Measurements from ENCODE around the gene PCCB.
"Not testable (repeated sequence)": the region's sequence is repeated elsewhere in the genome, so short reads cannot be mapped to it uniquely, and the experiment has no call there.

Gene PCCB

DNA sequence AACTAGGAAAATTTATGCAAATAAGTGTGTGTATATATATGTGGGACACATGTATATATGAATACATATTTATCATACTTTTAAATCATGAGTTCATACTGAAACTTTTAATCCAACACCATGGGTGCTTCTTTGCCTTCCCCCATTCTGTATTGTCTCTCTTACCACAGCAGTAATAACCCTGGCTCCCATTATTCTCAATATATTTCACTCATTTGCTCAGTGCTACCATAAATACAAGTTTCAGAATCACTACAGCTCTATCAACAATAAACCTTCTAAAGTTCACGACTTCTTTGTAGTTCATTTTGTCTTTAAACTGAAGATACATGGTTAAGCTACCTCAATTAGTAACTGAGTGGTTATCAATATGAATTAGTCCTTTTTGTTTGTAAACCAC is 82.2 kb downstream of the PCCB start:
- TF ChIP-seq, protein P1, sequence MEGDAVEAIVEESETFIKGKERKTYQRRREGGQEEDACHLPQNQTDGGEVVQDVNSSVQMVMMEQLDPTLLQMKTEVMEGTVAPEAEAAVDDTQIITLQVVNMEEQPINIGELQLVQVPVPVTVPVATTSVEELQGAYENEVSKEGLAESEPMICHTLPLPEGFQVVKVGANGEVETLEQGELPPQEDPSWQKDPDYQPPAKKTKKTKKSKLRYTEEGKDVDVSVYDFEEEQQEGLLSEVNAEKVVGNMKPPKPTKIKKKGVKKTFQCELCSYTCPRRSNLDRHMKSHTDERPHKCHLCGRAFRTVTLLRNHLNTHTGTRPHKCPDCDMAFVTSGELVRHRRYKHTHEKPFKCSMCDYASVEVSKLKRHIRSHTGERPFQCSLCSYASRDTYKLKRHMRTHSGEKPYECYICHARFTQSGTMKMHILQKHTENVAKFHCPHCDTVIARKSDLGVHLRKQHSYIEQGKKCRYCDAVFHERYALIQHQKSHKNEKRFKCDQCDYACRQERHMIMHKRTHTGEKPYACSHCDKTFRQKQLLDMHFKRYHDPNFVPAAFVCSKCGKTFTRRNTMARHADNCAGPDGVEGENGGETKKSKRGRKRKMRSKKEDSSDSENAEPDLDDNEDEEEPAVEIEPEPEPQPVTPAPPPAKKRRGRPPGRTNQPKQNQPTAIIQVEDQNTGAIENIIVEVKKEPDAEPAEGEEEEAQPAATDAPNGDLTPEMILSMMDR (IDR thresholded peaks at IDR 0.05; ENCODE audit: low read length, missing control alignments): no peak
- no peak overlapping the region for H3K4me3 ChIP-seq (replicated peaks; ENCODE audit: low read depth, low read length)
- no peak for DNase-seq (ENCODE audit: low read depth)

DNA sequence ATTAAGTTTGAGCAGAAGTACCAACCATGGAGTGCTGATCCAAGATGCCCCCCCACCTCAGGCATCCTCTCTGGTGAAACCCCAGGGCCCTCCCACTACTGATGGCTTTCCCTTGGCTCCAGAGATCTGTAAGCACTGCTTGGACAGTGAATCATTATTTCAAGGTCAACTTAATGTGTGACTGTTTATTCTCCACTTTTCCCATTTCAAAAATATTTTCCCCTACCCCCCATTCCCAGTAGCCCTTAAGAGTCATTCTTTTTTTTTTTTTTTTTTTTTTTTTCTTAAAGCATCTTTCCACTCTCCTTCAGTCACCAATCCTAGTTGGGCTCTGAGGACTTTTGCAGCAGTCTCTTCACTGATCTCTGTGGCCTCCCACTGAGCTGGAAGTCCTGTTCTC is 82.6 kb downstream of the PCCB start:
- DNase-seq (ENCODE audit: low read depth): peak; percentile 44
- no peak overlapping the region for H3K4me3 ChIP-seq (replicated peaks; ENCODE audit: low read depth, low read length)
- TF ChIP-seq, protein P1 (IDR thresholded peaks at IDR 0.05; ENCODE audit: low read length, missing control alignments): no peak

DNA sequence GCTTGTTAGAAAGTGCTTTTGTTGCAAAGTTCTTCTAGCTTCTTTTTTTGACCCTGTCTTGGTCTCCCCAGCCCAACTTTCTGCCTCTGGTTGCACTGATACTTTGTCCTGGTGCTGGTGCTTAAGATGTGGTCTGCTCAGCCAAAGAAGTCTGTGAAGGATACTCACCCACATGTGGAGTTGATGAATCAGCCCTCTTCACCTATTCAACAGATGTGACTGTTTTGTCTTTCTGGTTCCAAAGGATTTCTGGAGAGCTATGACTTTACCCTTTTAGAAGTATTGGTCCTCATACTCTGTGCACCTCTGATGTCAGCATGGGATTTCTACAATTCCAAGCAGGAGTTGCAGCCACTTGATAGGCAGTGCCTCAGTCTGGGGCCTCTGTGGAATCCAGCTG is 84.1 kb downstream of the PCCB start:
- no peak overlapping the region for H3K4me3 ChIP-seq (replicated peaks; ENCODE audit: low read depth, low read length)
- DNase-seq (ENCODE audit: low read depth): no peak
- TF ChIP-seq, protein P1 (IDR thresholded peaks at IDR 0.05; ENCODE audit: low read length, missing control alignments): no peak

DNA sequence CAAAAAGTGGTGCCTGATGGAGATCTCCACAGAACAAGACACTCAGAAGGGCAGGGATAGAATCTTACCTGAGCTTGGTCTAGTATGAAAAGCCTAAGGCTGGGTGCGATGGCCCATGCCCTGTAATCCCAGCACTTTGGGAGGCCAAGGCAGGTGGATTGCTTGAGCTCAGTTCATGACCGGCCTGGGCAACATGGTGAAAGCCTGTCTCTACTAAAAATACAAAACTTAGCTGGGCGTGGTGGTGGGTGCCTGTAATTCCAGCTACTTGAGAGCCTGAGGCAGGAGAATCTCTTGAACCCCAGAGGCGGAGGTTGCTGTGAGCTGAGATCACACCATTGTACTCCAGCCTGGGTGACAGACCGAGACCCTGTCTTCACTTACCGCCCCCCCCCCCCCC is 84.6 kb downstream of the PCCB start:
- DNase-seq (ENCODE audit: low read depth); H3K4me3 ChIP-seq (replicated peaks; ENCODE audit: low read depth, low read length): not testable (repeated sequence)

DNA sequence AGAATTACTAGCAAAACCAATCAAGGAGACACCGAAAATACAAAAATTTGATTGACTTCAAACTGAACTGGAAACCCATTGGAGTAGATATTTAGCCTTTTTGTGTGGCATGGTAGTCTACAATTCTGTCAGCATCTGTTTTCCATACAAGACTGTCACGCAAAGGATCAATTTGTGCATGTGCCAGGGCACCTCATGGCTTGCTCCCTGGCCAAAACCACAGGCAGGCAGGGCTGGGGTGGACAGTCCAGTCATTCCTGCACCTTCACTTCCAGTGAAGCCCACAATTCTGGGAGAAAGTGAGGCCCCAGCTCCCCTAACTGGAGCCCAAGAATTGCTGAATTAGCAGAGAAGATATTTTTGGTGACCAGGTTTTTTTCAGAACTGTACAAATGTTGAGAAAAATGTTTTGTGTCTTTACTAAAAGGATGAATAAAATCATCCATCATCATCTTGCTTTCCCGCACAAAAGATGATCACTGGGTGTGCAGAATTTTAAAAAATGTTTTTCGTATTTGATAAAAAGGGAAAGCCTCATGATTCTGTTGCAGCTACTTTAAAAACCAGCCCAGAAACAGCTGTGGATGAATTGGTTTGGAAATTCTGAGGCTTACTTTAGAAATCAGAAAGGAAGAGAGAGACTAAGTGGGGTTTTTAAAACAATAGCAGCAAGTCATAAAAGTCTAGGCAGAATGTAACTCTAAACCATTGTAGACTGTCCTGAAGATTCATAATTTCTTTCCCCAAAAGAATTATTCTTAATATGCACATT is 86.4 kb downstream of the PCCB start:
- no peak overlapping the region for H3K4me3 ChIP-seq (replicated peaks; ENCODE audit: low read depth, low read length)
- TF ChIP-seq, protein P1 (IDR thresholded peaks at IDR 0.05; ENCODE audit: low read length, missing control alignments): no peak
- DNase-seq (ENCODE audit: low read depth): no peak

DNA sequence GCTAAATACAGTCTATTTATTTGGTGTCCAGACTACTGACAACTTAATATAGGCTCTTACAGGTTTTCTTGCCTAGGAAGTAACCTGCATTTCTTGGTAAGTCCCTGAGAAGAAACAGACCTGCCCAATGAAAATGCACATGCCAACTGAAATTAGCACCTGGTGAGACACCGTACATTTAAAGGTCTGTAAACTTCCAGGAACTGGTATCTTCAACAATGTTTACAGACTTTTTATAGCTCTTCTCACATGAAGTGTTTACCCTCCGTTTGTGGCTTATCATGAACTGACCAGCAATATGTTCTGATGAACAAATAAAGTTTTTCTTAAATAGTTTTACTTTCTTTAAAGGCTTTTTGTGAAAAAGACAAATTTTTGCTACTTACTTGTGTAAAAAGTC is 93.3 kb downstream of the PCCB start:
- no peak for DNase-seq (ENCODE audit: low read depth)
- H3K4me3 ChIP-seq (replicated peaks; ENCODE audit: low read depth, low read length): no peak overlapping the region
- TF ChIP-seq, protein P1 (IDR thresholded peaks at IDR 0.05; ENCODE audit: low read length, missing control alignments): no peak

DNA sequence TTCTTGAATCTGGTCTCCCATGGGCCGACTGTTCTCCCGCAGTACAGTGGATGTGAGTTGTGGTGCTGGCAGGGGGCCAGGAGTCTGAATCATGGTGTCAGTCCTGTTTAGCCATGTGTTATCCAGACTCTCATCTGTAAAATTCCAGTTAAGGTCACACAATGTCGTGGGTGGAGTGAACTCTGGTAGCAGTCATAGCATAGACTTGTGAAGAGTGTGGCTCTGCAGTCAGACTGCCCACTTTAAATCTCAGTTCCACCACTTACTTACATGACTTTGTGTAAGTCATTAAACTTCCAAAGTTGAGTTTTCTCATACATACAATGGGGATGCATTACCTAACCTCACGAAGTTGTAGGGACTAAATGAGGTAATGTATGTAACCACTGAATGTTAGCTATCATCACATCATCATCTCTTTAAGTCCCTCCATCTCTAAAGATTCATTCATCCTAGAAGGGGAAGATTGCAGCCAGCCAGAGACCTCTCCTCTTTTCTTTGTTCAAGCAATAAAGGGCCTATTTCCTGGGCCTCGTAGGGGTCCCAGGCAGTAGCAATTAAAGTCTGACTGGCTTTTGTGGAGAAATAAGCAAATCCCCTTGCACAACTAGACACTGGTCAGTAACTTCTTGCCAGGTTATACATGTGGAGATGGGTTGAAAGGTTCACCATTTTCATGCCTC is 93.9 kb downstream of the PCCB start:
- no peak overlapping the region for H3K4me3 ChIP-seq (replicated peaks; ENCODE audit: low read depth, low read length)
- DNase-seq (ENCODE audit: low read depth): peak; percentile 91
- TF ChIP-seq, protein P1 (IDR thresholded peaks at IDR 0.05; ENCODE audit: low read length, missing control alignments): no peak
